Heart right ventricle (tissue), 16 donors: ENCODE data around the gene MMP2. TPM values are rescaled to one million over a fixed set of nuclear protein-coding genes. Genes with fewer than 3 reads are reported as not detected.

ENCODE experiments used
- ATAC-seq, 8 donors: fragments of 200-7000 bp; cut with Tn5 transposase; one replicate each; pipeline ENCODE4 v1.9.1; 2020; ENCODE audit warnings: mild to moderate bottlenecking in 8 of 8, moderate library complexity in 8 of 8, moderate number of reproducible peaks in 1 of 8
- DNase-seq, 2 donors: peaks; one replicate each; pipeline ENCODE4 v3.0.0-alpha.2; 2020
- H3K27ac ChIP-seq, 10 donors: fragments of 200-600 bp; sonication (generic) in 2 of 10; one replicate each; pipeline versions ENCODE4 v1.5.0 to v1.8.0; 2020 to 2022; ENCODE audit warnings: mild to moderate bottlenecking in 3 of 10
- H3K27me3 ChIP-seq, 7 donors: fragments of 200-600 bp; one replicate each; pipeline ENCODE4 v1.8.0; 2021 to 2022; ENCODE audit warnings: mild to moderate bottlenecking in 2 of 7
- H3K36me3 ChIP-seq, 9 donors: fragments of 200-600 bp; sonication (generic) in 1 of 9; one replicate each; pipeline versions ENCODE4 v1.5.0 to v1.8.0; 2020 to 2022; ENCODE audit warnings: mild to moderate bottlenecking in 2 of 9
- H3K4me1 ChIP-seq, 9 donors: fragments of 200-600 bp; sonication (generic) in 1 of 9; one replicate each; pipeline versions ENCODE4 v1.5.0 to v1.8.0; 2020 to 2022; ENCODE audit warnings: mild to moderate bottlenecking in 4 of 9
- H3K4me3 ChIP-seq, 10 donors: fragments of 200-600 bp; sonication (generic) in 2 of 10; one replicate each; pipeline versions ENCODE4 v1.5.0 to v1.8.0; 2020 to 2022; ENCODE audit warnings: mild to moderate bottlenecking in 7 of 10, moderate library complexity in 2 of 10
- H3K9me3 ChIP-seq, 11 donors: fragments of 200-600 bp in 10 of 11; sonication (generic) in 2 of 11; one replicate each; pipeline versions ENCODE4 v1.5.0 to v1.8.0; 2013 to 2022; ENCODE audit warnings: mild to moderate bottlenecking in 2 of 11, control low read depth in 1 of 11, moderate library complexity in 1 of 11
- CTCF ChIP-seq, 9 donors: fragments of 200-600 bp; sonication (generic) in 2 of 9; IDR thresholded peaks; one replicate each; pipeline versions ENCODE4 v1.5.0 to v1.8.0; 2021 to 2022; ENCODE audit warnings: antibody characterized with exemption in 9 of 9, mild to moderate bottlenecking in 5 of 9, moderate library complexity in 1 of 9
- WGBS, 2 donors: extraction: QIAGEN DNeasy Blood & Tissue Kit; methylation state at CpG; one replicate each; pipeline ENCODE4 v1.1.7; 2013; ENCODE audit warnings: inconsistent platforms in 1 of 2; 5-methylcytosine and 5-hydroxymethylcytosine counted together
- intact Hi-C, 10 donors: fragments of 100-400 bp; cut with DNase I; formaldehyde crosslinking; loops; one replicate each; pipeline versions ENCODE4 v1.11.1 to v1.14.2; 2022
- polyA plus RNA-seq, 2 donors: library from polyadenylated mRNA; stranded (reverse); fragments of 200-250 nt; gene quantifications; one replicate each; pipeline ENCODE4 v1.2.3, GENCODE V29; 2013
- total RNA-seq, 10 donors: library from RNA; stranded (reverse); fragmentation: NEBNext Ultra II Directional in 3 of 10; extraction: Animal tissue kit (Norgen Biotek cat#: 25700) in 3 of 10; gene quantifications; one replicate each; pipeline versions ENCODE4 v1.2.1 to v1.2.4, GENCODE V29; 2021 to 2023
- donor health status: Arrhythmogenic right ventricular cardiomyopathy.
- donor health status: ischemic (EF 13 %, LVEDD 7.1; RV severe dilation, severe dysfunction).
- donor health status: healthy with polysubstance abuse.
- donor health status: DM: no; HTN: yes; CAD: no.
- donor health status: DM: no; HTN: no; CAD: no.
- donor health status: ischemic (EF 25% LVEDD 6.9; RV normal size, moderate dysfunction).
- donor health status: ischemic (EF 25% LVEDD 5.7; RV mildly dilated, moderate dysfunction).
- donor health status: healthy.
- donor health status: DM: yes; HTN: yes; CAD: no.
- donor health status: Ischemic cardiomyopathy.
- donor health status: ischemic (EF 35%, LVEDD 5.7; RV mildly dilated, moderate dysfunction).
- donor health status: nonischemic (EF 11% LVEDD 7.7; RV severe dilation, severe dysfunction).
- donor health status: DM: yes; HTN: yes; CAD: no.
- donor health status: PGD.
- donor health status: ischemic (EF 29% LVEDD 5.4; RV normal size, mild dysfunction).
- donor health status: nonischemic (EF 23%, LVEDD 6.1; RV moderate dilation, normal function).

MMP2 gene
- total and polyA plus RNA-seq, 12 donors: 36.1 to 157 (median 88.0) TPM

GRCh38 chr16:55555436-55555835 lies 76.4 kb downstream of the MMP2 start:
- 86 to 87% methylated on average over 2 of the region's 2 CpGs for WGBS, 2 donors
- Histone ChIP-seq H3K36me3 (peaks cover 0 to 69% (median 10%) of the 10 kb centered on the region in 9 donors), H3K27ac (no peak overlapping the region), H3K4me3 (no peak overlapping the region), H3K27me3 (no peaks in the 10 kb centered on the region), H3K4me1 (peaks cover 0 to 25% (median 14%) of the 10 kb centered on the region in 9 donors), H3K9me3 (peaks cover 0 to 11% (median 0%) of the 10 kb centered on the region in 11 donors)
- ATAC-seq (no peak), DNase-seq (no peak)
- no peak for TF ChIP-seq CTCF (IDR thresholded peaks at IDR 0.05)
- intact Hi-C loops: no loop called here

Other genes with a start within 250 kb of the MMP2 start
- gene IRX6, start 155.0 kb upstream of the MMP2 start, total RNA-seq: 10 to 100 TPM in 6 of 10 donors, 1 to 10 TPM in 3, under 1 TPM in 1; 0.18 to 28.1 (median 14.3) TPM
- 10 to 100 TPM in 1 of 2 donors, 1 to 10 TPM in 1; 3.0 to 10.8 TPM for gene IRX6, start 155.0 kb upstream of the MMP2 start, polyA plus RNA-seq
- gene LPCAT2, start 29.9 kb downstream of the MMP2 start, total RNA-seq: 10 to 100 TPM in 1 of 10 donors, 1 to 10 TPM in 9; 4.7 to 10.9 (median 7.0) TPM
- 1 to 10 TPM; 4.0 to 8.1 TPM for gene LPCAT2, start 29.9 kb downstream of the MMP2 start, polyA plus RNA-seq
- under 1 TPM in 4 of 10 donors, not detected in 6; 0.38 to 0.45 (median 0.40) TPM for gene CAPNS2, start 87.5 kb downstream of the MMP2 start, total RNA-seq
- gene CAPNS2, start 87.5 kb downstream of the MMP2 start, polyA plus RNA-seq: under 1 TPM in 1 of 2 donors, not detected in 1; 0.06 TPM
- under 1 TPM in 1 of 10 donors, not detected in 9; 0.17 TPM for gene SLC6A2, start 176.8 kb downstream of the MMP2 start, total RNA-seq
- not detected for gene SLC6A2, start 176.8 kb downstream of the MMP2 start, polyA plus RNA-seq